GM21717 (cell line): Measurements from ENCODE around the gene NDUFB3.
"Not testable (repeated sequence)": the region's sequence is repeated elsewhere in the genome, so short reads cannot be mapped to it uniquely, and the experiment has no call there.

Source experiments
- ATAC-seq: cut with Tn5 transposase; IDR thresholded peaks from one replicate; pipeline ENCODE4 v1.9.1; 2021; ENCODE audit warnings: mild to moderate bottlenecking, moderate library complexity; ENCODE audit not compliant: unreplicated experiment

NDUFB3 gene

GRCh38 chr2:201071479-201072200, at the start of gene NDUFB3, which contains the start of gene HYCC2:
Gene NDUFB3, plus strand, starts transcription at chr2:201072001. Its CDS starts 6,882 bp downstream, at chr2:201078883.
Gene HYCC2, minus strand, starts transcription at chr2:201071671. Its CDS starts 47,662 bp downstream, at chr2:201024009.
- peak; percentile 97 for ATAC-seq

GRCh38 chr2:201024518-201024917, 47.3 kb upstream of the NDUFB3 start:
- no peak for ATAC-seq

- not testable (repeated sequence) for ATAC-seq
Measured at GRCh38 chr2:201034355-201034754, 37.4 kb upstream of the NDUFB3 start.

- not testable (repeated sequence) for ATAC-seq
Measured at GRCh38 chr2:201038361-201038760, 33.4 kb upstream of the NDUFB3 start.

- no peak for ATAC-seq
Measured at GRCh38 chr2:201038855-201039254, 32.9 kb upstream of the NDUFB3 start.

GRCh38 chr2:201040867-201041628, 30.8 kb upstream of the NDUFB3 start:
- ATAC-seq: no peak

GRCh38 chr2:201042451-201042850, 29.4 kb upstream of the NDUFB3 start:
- not testable (repeated sequence) for ATAC-seq

GRCh38 chr2:201043050-201043449, 28.8 kb upstream of the NDUFB3 start:
- not testable (repeated sequence) for ATAC-seq

- ATAC-seq: no peak
Measured at GRCh38 chr2:201046881-201047280, 24.9 kb upstream of the NDUFB3 start.

- ATAC-seq: no peak
Measured at GRCh38 chr2:201049455-201049854, 22.3 kb upstream of the NDUFB3 start.

GRCh38 chr2:201057087-201057521, 14.7 kb upstream of the NDUFB3 start:
- ATAC-seq: no peak

- no peak for ATAC-seq
Measured at GRCh38 chr2:201057715-201058248, 14.0 kb upstream of the NDUFB3 start.

GRCh38 chr2:201058914-201059313, 12.9 kb upstream of the NDUFB3 start:
- ATAC-seq: no peak

GRCh38 chr2:201059961-201060755, 11.6 kb upstream of the NDUFB3 start:
- ATAC-seq: no peak

- not testable (repeated sequence) for ATAC-seq
Measured at GRCh38 chr2:201063516-201063915, 8.3 kb upstream of the NDUFB3 start.

GRCh38 chr2:201064797-201065329, 6.9 kb upstream of the NDUFB3 start:
- no peak for ATAC-seq

- peak; percentile 18 for ATAC-seq
Measured at GRCh38 chr2:201070948-201071478, 788 bp upstream of the NDUFB3 start.

GRCh38 chr2:201072201-201072530, 365 bp downstream of the NDUFB3 start:
- ATAC-seq: peak; percentile 6

GRCh38 chr2:201073071-201073470, 1.3 kb downstream of the NDUFB3 start:
- ATAC-seq: no peak

GRCh38 chr2:201074996-201075395, 3.2 kb downstream of the NDUFB3 start:
- ATAC-seq: no peak
